Stimulated activated CD4-positive, alpha-beta T cell treated with anti-CD3 and anti-CD28 coated beads, Interleukin-2, amount 100 ng/mL, for 4 hours (primary cell): ENCODE measurements around the gene SETD5.

ENCODE experiments used
- DNase-seq: peaks from one replicate; pipeline ENCODE4 v3.0.0-alpha.2; 2020; ENCODE audit warnings: low read depth

The SETD5 gene

GRCh38 chr3:9409981-9410854 lies 12.8 kb downstream of the SETD5 start:
- DNase-seq: no peak

DNA sequence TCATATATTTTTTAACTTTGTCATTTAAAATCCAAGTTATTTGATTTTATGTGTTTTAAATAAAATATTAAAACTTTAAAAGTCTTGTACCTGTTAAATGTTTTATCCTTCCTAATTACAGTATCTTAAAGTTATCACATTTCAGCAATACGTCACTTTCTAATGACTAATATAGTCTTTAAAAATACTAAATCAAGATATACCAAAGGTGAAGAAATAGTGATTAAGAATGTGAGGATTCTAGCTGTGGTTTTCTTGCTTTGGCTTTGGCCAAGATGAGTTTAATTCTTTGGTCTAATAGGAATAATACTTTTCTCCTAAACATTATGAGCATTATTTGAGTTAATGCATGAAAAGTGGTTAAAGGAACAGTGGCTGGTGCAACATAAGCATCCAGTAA lies 13.9 kb downstream of the SETD5 start:
- no peak for DNase-seq

- no peak for DNase-seq
These were observed 14.9 kb downstream of the SETD5 start for GRCh38 chr3:9412293-9412692.

DNA sequence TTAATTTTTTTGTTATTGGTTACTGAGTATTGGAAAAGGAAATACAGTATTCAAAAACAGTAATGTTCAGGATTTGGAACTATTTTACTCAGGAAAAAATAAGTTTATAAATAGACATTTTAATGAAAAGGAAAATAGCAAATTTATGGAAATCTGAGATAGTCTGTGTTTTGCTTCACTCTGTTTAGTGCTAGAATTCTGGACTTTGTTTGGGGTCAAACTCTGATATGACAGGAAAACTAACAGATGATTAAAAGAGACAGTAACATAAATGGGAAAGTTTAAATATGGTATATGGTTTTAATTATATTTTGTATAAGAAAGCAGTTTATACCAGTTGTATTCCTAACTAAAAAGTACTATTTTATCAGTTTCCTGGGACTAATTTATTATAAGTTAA lies 17.4 kb downstream of the SETD5 start:
- DNase-seq: no peak

DNA sequence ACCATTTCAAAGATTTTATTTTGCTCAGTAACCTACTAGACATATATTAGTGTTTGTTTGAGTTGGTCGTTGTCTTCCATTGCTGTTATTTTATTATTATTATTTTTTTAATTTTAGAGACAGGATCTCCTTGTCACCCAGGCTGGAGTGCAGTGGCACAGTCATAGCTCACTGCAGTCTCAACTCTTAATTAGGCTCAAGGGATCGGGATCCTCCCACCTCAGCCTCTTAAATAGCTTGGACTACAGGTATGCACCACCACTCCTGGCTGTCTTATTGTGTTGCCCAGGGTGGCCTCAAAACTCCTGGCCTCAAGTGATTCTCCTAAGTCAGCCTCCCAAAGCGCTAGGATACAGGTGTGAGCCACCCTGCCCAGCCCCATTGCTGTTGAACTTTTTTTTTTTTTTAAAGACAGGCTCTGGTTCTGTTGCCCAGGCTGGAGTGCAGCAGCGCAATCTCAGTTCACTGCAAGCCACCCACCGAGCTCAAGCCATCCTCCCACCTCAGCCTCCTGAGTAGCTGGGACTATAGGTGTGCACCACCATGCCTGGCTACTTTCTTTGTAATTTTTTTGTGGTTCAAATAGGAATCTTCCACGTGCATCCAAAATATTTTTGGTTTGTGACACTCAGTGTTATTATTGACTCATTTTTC lies 18.2 kb downstream of the SETD5 start:
- DNase-seq: no peak

GRCh38 chr3:9416139-9416780 lies 18.8 kb downstream of the SETD5 start:
- no peak for DNase-seq

GRCh38 chr3:9420850-9421549 lies 23.6 kb downstream of the SETD5 start:
- DNase-seq: no peak

DNA sequence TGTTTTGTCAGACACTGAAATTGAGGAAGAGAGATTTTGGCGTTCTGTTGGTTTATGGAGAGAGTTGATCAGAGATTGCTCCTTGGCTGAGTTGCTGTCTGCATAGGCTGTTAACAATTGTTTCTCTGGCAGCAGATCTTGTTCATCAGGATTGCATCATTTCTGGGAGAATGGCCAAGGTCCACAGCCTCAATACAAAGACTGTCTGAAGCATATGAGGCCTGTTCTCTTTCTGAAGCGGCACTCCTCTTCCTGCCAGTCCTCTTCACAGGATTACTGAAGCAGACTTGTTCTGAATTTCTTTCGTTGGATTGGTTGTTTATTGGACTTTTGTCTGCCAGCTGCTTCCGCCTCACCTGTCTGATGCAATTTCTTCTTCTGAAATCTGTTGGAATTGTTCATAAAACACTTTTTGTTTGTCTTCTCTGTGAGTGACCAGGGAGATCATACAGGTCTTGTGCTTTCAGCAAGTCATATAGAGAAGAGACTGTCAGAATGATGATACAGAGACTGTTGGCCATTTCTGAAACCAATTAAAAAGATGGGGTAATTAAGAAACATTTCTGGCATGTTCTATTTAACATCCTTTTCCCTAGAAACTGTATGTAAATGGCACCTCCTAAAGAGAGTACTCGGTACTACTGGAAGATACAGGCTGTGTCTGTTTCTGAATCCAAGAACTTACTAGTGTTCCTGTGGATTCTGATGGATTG lies 25.5 kb downstream of the SETD5 start:
- DNase-seq: no peak

DNA sequence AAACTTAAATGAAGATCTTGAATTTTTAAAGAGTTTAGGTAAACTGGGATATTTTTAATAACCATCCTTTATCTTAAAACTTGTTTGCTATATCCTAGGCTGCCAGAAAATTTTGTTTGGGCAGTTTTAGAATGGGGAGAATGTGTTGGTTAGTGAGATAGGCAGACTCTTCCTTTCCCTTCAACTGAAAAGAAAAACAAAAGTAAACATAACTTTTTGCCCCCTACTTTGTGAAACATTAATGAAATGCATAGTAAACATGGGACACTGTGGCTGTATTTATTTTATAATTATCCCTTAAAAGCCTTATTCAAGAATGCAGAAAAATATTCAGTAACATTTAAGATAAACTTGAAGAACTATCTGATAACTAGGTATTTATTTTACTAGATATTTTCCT lies 31.0 kb downstream of the SETD5 start:
- DNase-seq: no peak

DNA sequence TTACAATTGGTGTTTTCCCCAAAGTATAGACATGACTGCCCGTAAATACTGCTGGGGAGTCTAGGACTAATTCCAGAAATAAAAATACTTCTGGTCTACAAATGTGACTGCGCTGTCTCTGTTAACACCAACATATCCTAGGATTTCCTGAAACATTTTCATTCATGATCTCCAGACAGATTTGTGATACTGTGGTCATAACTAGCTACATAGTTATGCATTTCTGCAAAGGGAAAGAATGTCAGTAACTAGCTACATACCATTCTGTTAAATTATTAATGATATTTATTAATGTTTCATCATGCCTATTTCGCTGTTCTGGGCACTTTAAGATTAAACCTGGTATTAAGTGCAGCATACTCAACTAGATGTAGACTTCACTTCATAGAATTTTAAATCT lies 33.3 kb downstream of the SETD5 start:
- no peak for DNase-seq

DNA sequence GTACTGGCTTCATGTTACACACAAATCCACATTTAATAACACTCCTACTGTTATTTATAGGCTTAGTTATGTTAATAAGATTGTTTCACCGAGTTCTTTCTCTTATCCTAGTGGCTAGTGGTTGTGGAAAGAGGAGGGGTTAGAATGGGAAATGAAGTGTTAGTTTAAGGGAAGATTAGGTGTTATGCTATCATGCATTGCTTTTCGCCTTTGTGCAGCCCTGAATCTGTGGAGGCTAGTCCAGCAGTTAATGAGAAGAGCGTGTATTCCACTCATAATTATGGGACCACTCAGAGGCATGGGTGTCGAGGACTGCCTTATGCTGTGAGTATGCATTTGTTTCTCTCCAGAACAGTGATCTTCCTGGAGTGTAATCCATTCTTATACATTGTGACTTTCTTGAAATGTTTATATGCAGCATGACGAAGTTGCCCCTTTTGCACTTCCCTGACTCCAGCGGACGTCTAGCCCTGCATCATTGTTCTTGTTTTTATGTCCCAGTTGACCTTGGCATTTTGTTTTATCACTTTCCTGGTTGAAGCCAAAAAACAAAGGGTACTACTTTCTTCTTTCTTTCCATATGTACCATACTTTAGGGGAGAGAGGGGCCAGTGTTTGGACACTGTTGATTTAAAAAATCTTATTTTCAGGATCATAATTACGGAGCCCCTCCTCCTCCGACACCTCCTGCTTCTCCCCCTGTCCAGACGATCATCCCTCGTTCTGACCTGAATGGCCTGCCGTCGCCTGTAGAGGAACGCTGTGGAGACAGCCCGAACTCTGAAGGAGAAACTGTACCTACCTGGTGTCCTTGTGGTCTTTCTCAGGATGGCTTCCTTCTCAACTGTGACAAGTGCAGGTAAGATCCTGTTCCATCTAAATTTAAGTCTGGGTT lies 36.5 kb downstream of the SETD5 start:
- DNase-seq: no peak

DNA sequence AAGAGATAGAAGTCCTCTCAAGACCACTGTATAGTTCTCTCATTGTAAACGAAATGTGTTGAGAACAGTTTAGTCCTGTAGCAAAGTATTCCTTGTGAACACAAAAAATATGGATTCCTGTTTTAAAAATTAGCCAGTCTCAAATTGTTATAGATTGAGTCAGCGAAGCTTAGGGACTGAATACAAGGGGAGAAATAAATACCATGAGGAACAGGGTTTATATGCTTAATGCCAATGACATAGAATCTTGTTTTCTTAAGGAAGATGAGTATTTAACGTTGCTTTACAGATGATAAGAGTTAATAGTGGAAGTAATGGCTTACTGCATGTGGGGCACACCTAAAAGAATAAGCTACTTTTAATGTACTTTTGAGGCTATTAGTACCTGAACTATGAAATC lies 37.9 kb downstream of the SETD5 start:
- DNase-seq: no peak

GRCh38 chr3:9439331-9439730 lies 41.9 kb downstream of the SETD5 start:
- no peak for DNase-seq

DNA sequence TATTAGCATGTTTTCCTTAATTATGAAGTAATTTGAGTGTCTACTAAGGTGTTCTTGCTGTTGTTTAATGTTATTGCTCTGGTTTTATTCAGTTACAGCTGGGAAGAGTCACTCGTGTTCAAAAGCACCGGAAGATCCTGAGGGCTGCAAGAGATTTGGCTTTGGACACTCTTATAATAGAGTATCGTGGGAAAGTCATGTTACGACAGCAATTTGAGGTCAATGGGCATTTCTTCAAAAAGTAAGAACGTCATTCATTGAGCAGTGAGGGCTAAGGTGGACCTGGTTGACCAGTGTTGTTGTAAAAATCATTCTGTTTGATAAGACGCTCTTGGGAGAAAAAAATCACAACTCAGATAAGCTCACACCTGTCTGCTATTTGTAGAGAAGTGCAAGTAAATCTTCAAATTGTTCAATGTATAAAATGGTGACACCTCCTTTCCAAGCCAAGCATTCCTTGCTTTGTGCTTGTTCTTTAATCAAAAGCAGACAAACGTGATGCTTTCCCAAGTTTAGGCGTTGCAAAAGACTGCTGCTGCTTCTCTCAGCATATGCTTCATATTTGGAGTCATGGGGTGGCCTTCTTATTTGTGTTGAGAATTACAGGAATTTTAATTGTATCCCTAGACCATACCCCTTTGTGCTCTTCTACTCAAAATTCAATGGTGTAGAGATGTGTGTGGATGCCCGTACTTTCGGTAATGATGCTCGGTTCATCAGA lies 44.2 kb downstream of the SETD5 start:
- DNase-seq: no peak

DNA sequence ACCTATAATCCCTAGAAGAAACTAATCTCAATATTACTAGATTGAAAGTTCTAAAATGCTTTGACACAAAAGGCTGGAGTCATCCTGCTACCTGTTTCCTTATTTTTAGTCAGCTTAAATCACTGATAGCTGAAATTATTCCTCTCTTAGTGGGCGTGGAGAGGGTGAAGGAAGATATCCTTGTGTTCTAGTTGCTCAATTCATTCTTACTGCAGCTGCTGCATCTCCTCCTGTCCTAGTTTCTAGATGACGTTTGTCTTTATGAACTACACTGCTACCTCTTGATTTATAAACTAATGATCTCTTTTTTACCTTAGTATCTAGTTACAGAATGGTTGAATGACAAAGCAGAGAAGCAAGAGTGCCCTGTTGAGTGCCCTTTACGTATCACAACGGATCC lies 50.7 kb downstream of the SETD5 start:
- DNase-seq: no peak

DNA sequence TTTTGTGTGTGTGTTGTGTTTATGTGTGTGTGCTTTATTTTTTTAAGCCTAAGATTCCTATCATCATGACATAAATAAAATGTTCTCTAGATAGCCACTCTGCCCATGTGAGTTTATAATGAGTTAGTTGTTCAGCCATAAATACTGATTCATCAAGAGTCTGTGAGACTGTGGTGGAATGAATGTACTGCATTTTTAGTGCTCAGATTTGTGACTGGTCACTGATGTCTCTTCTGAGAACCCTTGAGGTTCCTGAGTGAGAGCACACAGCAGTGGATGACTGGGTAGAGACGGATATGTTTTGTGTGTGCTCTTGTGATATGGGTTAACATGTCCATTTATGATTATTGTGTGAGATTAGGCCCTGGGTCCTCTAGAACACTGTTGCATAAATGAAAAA lies 51.2 kb downstream of the SETD5 start:
- no peak for DNase-seq

GRCh38 chr3:9450126-9450525 lies 52.7 kb downstream of the SETD5 start:
- DNase-seq: no peak

DNA sequence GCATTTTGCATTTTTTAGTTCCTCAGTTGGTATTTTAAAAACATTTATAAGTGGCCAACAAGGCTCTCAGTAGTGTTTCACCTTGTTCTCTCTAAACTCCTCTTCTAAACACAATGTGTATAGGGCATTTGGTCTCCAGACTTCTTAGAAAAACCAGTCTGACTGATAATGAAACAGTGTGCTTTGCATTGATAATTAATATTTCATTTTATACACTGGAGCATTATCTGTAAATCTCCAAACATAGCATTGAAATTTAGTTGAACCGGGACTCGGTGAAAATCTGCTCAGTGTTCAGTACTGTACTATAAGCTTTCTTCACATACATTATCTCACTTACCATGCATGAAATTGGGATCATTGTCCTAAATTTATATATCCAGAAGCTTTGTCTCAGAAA lies 53.6 kb downstream of the SETD5 start:
- no peak for DNase-seq

DNA sequence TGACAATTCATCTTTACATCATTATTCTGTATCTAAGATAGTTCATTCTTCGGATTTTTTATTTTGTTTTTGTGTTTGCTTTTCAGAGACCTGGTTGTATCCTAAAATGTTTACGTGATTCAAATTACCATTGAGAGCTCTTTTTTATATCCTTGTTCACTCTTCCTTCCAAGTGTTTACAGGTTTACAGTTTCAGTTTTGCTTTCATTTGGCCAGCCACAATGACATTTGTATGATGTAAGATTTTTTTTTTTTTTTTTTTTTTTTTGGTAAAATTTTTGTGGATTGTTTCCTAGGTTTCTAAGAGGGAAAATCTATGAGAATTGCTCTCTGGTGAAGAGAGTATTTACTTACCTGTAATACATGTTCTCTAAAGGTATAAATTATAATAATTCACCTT lies 55.0 kb downstream of the SETD5 start:
- DNase-seq: no peak

DNA sequence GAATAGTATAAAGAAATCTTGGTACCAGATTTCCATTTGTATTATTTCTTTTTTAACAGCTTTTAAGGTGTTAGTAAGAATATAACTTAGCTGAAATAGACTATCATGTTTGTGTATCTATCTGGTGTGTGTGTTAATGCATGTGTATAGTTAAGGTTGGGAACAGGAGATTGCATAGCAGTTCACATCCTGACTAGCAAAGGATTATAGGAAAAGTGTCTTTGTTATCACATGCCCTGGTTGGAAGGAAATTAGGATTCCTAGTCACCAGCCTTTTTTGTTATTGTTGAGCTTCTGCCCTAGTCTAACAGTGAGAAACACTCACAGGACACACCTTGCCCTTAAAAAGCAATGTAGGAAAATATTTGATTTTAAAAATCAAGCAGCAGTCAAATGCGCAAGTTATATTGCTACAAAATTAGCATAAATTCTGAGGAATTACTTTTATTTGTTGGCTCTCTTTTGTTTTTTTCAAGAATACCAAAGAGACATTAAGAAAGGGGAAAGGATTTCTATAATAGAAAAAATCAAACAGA lies 58.2 kb downstream of the SETD5 start:
- DNase-seq: no peak
